Skeletal muscle satellite cell (primary cell): ENCODE results near the gene EME1.
A peak's percentile ranks its signal among the peaks of the same experiment; 100 is the strongest.

Source experiments
- H3K27me3 ChIP-seq: 2 replicates; pipeline ENCODE4 v1.7.0; 2013; ENCODE audit warnings: low read length; ENCODE audit not compliant: control insufficient read depth, insufficient read depth
- H3K36me3 ChIP-seq: 2 replicates; pipeline ENCODE4 v1.7.0; 2013; ENCODE audit warnings: mild to moderate bottlenecking, control low read depth, low read length; ENCODE audit not compliant: insufficient read depth
- H3K4me1 ChIP-seq: 2 replicates; pipeline ENCODE4 v1.7.0; 2013; ENCODE audit warnings: low read length; ENCODE audit not compliant: control insufficient read depth, insufficient read depth
- H3K4me2 ChIP-seq: 2 replicates; pipeline ENCODE4 v1.7.0; 2013; ENCODE audit warnings: mild to moderate bottlenecking, low read length
- H3K4me3 ChIP-seq: 2 replicates; pipeline ENCODE4 v1.7.0; 2013; ENCODE audit warnings: low read length
- H3K9ac ChIP-seq: 2 replicates; pipeline ENCODE4 v1.7.0; 2013; ENCODE audit warnings: mild to moderate bottlenecking, low read depth, low read length, moderate library complexity
- H3K9me3 ChIP-seq: replicated peaks from 2 replicates; pipeline ENCODE4 v1.7.0; 2013; ENCODE audit warnings: mild to moderate bottlenecking, control low read depth, low read length

The EME1 gene

DNA sequence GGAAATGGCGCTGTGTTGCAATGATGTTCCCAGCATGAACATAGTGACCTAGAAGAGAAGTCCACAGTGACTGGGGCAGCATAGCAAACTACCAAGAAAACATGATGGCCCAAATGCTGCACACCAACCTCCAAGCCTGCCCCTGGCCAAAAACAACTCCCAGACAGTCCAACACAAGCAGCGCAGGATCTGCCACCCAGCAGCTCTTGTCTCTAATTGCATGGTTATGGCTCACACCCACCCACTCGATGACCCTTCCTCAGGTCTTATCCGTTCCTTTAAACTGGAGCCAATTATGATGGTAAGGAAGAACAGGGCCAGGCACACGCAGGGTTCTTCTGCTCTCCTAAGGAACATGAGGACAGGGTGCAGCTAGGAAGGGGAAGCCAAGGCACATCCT, 3.0 kb upstream of the EME1 start:
- H3K27me3 ChIP-seq: no peaks in the 10 kb centered on the region
- H3K36me3 ChIP-seq: peaks cover 51% of the 10 kb centered on the region
- peaks cover 13% of the 10 kb centered on the region for H3K4me1 ChIP-seq
- H3K9ac ChIP-seq: no peak overlapping the region
- no peaks in the 10 kb centered on the region for H3K9me3 ChIP-seq
- H3K4me3 ChIP-seq: no peak overlapping the region
- no peak overlapping the region for H3K4me2 ChIP-seq

DNA sequence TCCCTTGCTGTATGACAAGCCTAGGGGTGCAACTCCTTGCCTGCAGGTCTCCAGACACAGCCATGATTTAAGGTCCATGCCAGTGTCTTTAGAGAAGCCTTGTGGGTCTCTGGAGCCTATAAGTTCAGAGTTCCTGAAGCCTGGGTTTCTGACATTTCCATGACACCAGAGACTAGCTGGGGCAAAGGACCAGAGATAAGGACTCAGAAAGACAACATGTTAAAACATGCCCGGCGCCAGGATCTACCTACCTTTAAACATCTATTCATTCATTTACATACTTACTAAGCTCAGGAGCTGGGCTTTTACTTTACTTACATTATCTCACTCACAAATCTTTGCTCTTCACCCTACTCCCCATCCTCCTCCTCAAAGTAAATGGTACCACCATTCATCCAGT, 1.5 kb upstream of the EME1 start:
- H3K36me3 ChIP-seq: peaks cover 40% of the 10 kb centered on the region
- no peaks in the 10 kb centered on the region for H3K9me3 ChIP-seq
- peak overlapping the region; percentile 90 for H3K4me2 ChIP-seq
- H3K4me1 ChIP-seq: peaks cover 13% of the 10 kb centered on the region
- no peaks in the 10 kb centered on the region for H3K27me3 ChIP-seq
- no peak overlapping the region for H3K9ac ChIP-seq
- H3K4me3 ChIP-seq: peak overlapping the region; percentile 97

DNA sequence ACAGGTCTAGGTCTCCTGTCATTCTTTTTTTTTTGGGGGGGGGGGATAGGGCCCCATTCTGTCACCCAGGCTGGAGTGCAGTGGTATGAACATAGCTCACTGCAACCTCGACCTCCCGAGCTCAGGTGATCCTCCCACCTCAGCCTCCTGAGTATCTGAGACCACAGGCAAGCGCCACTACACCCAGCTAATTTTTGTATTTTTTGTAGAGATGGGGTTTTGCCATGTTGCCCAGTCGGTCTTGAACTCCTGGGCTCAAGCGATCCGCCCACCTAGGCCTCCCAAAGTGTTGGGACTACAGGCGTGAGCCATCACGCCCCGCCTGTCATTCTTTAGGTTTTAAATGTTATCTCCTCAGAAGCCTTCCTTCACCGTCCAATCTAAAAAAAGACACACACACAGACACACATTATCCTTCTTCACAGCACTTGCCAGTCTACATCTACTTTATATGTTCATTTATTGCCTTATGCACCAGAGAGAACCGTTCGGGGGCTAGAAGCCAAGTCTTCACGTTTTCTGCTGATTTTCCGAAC, 739 bp upstream of the EME1 start:
- H3K36me3 ChIP-seq: peaks cover 32% of the 10 kb centered on the region
- no peaks in the 10 kb centered on the region for H3K27me3 ChIP-seq
- H3K4me1 ChIP-seq: peaks cover 13% of the 10 kb centered on the region
- peak overlapping the region; percentile 95 for H3K9ac ChIP-seq
- no peaks in the 10 kb centered on the region for H3K9me3 ChIP-seq
- peak overlapping the region; percentile 90 for H3K4me2 ChIP-seq
- H3K4me3 ChIP-seq: peak overlapping the region; percentile 97

DNA sequence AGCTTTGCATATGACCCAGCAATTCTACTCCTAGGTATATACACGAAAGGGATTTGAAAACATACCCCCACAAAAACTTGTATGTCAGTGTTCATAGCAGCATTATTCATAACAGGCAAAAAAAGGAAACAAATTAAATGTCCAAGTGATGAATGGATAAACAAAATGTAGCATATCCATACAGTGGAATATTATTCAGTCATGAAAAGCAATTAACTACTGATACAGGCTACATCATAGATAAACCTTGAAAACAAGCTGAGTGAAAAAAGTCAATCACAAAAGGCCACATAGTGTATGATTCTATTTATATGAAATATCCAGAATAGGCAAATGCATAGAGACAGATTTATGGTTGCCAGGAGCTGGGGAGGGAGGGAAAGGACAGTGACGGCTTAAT, 676 bp downstream of the EME1 start:
- Histone ChIP-seq H3K4me1 (peaks cover 13% of the 10 kb centered on the region), H3K4me3 (peak overlapping the region; percentile 97), H3K36me3 (peaks cover 18% of the 10 kb centered on the region), H3K9ac (peak overlapping the region; percentile 95), H3K9me3 (no peaks in the 10 kb centered on the region), H3K4me2 (peak overlapping the region; percentile 90), H3K27me3 (no peaks in the 10 kb centered on the region)

DNA sequence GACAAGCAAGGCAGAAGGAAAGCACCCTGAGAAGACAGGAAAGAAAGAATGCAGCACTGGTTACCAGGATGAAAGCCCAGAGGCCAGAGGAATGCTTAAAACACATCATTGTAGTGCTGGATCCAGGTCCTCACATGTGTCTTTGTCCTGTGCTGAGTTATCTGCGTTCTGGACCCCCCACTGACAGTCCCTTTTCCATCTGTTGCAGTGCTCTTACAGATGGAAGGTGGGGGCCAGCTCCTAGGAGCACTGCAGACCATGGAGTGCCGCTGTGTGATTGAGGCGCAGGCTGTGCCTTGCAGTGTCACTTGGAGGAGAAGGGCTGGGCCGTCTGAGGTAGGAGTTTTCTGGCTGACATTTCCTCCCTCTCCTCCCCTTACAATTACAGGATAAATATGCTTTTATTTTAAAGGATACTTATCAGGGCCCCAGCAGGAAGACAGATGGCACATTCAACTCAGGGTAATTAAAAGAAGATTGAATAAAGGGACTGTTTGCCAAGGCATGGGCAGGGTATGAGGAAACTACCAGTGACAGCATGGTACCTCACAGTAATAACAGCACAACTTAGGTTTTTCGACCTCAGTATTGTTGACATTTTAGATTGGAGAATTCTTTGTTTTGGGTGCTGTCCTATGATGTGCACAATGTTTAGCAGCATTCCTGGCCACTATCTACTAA, 3.0 kb downstream of the EME1 start:
- Histone ChIP-seq H3K36me3 (peaks cover 7% of the 10 kb centered on the region), H3K9me3 (no peaks in the 10 kb centered on the region), H3K4me2 (no peak overlapping the region), H3K4me1 (peaks cover 13% of the 10 kb centered on the region), H3K4me3 (no peak overlapping the region), H3K27me3 (no peaks in the 10 kb centered on the region), H3K9ac (no peak overlapping the region)

DNA sequence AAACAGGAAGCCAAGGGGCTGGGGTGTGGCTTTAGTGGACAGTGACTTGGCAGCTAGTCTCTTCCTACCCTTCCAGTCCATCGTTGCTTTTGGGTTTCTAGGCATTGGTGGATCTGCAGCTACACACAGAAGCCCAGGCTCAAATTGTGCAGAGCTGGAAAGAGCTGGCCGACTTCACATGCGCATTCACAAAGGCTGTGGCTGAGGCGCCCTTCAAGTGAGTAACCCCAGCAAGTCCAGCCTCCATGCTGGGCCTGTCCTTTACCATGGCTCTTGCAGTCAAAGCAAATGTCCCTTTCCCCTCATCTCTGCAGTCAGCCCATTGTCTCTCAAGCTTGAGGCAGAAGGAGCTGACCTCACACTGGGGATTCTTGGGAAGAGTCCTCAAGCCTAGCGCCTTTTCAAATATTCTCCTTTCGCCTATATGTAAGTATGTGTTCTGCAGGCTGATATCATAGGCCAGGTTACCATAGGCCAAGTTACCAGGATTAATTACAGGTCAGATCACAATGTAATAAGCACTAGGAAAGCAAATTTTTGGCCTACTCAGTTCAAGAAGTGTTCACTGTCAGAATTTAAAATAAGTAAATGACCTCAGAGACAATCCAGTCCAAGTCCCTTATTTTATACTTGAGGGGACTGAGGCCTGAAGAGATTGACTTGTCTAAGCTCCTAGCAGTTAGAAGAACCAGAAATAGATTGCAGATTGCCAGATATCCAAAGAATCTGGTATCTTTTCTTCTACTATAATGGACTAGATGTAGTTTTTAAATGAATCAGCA, 6.5 kb downstream of the EME1 start:
- Histone ChIP-seq H3K4me3 (no peak overlapping the region), H3K9ac (no peak overlapping the region), H3K9me3 (no peaks in the 10 kb centered on the region), H3K36me3 (peaks cover 42% of the 10 kb centered on the region), H3K4me2 (no peak overlapping the region), H3K27me3 (no peaks in the 10 kb centered on the region), H3K4me1 (no peaks in the 10 kb centered on the region)

DNA sequence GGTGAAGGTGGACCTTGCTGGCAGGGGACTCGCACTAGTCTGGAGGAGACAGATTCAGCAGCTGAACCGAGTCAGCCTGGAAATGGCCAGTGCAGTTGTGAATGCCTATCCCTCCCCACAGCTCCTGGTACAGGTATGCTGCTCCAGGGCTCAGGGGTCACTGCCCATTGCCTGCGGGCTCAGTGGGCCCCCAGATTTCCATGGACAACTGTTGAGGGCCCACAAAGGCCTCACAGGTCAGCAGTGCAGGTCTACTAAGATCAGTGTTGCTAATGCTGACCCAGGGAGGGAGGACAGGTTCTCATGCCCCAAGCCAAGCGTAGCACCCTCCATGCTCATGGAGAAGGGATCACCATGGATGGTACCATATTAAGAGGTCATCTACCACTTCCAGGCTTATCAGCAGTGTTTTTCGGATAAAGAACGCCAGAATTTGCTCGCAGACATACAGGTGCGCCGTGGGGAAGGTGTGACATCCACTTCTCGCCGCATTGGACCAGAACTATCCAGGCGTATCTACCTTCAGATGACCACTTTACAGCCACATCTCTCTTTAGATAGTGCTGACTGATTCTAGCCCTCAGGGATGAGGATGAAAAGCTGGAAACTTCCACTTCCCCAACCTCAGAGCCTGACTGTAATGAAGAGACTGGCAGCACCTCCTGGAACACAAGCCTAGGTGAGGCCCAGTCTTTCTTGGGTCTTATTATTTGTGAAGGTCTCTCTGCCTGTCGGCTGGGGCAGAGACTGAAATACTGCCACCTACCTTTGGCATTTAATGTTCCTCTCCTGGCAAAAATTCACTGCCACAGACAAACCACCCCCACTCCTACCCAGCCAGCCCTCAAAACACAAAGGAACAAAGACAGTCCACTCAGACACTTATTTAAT, 7.6 kb downstream of the EME1 start:
- Histone ChIP-seq H3K36me3 (peaks cover 52% of the 10 kb centered on the region), H3K27me3 (no peaks in the 10 kb centered on the region), H3K9me3 (no peaks in the 10 kb centered on the region), H3K9ac (no peak overlapping the region), H3K4me3 (no peak overlapping the region), H3K4me2 (no peak overlapping the region), H3K4me1 (no peaks in the 10 kb centered on the region)

DNA sequence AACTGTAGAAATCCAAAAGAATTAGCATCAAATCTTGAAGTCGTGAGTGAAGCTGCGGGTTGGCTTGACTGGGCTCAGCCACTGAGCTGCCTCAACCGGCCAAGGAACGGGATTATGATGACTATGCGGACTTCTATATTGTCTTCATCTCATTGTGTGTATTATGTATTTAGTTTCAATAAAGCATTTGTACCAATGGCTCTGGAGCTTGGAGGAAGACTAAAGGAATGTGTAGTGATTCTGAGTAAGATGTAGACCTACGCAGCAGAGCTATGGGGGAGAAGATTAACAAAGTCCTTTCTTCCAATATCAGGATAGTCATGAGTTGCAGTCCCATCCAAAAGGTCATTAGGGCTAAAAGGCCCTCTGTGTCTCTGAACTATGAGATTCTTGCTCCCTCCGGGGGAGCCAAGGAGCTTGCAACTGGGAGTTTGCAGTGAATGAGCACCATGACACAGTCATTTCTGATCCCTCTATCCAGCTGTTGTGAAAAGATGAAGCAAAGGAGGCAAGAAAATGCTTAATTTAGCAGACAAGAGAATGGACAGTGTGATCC, 8.3 kb downstream of the EME1 start:
- Histone ChIP-seq H3K9ac (no peak overlapping the region), H3K4me1 (no peaks in the 10 kb centered on the region), H3K9me3 (no peaks in the 10 kb centered on the region), H3K4me2 (no peak overlapping the region), H3K36me3 (peaks cover 59% of the 10 kb centered on the region), H3K27me3 (no peaks in the 10 kb centered on the region), H3K4me3 (no peak overlapping the region)

DNA sequence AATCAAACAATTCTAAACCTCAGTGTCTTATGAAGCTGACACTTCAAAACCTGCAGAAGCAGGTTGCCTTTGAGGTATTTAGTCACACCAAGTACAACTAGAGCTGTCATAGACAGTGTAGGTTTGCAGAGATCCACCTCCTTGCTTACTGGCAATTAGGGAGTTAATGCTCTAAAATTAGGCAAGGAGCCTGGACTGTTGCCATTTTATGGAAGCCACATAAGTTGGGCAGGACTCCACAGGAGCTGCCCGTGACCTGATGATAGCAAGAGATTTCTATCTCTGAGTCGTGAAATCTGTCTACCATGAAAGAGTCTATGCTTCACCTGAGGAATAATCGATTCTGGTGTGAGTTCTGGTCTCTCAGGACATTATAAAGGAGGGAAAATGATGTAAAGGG, 8.9 kb downstream of the EME1 start:
- H3K36me3 ChIP-seq: peaks cover 65% of the 10 kb centered on the region

DNA sequence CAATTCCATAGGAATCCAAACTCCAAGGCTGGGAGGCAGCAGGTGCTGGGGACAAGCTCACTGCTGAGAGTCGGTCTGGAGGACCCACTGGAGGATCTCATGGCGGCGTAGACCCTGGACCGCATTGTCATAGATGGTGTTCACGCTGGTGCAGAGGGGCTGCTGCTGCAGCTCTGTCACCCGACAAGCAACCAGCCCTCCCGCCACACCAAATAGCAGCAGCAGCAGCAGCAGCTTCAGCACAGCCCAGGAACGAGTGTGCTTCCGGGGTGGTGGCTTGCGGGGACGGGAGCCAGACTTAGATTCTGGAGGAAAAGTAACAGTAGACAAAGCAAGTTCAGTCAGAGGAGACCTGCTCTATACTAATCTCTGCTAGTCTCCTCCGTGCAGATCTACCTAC, 9.9 kb downstream of the EME1 start:
- Histone ChIP-seq H3K9me3 (no peaks in the 10 kb centered on the region), H3K4me1 (no peaks in the 10 kb centered on the region), H3K9ac (no peak overlapping the region), H3K4me3 (no peak overlapping the region), H3K27me3 (no peaks in the 10 kb centered on the region), H3K36me3 (peaks cover 75% of the 10 kb centered on the region), H3K4me2 (no peak overlapping the region)

More for the DNA sequence above, 8.9 kb downstream of the EME1 start:
- Histone ChIP-seq H3K4me3 (no peak overlapping the region), H3K9me3 (no peaks in the 10 kb centered on the region), H3K9ac (no peak overlapping the region), H3K4me1 (no peaks in the 10 kb centered on the region), H3K4me2 (no peak overlapping the region), H3K27me3 (no peaks in the 10 kb centered on the region)

DNA sequence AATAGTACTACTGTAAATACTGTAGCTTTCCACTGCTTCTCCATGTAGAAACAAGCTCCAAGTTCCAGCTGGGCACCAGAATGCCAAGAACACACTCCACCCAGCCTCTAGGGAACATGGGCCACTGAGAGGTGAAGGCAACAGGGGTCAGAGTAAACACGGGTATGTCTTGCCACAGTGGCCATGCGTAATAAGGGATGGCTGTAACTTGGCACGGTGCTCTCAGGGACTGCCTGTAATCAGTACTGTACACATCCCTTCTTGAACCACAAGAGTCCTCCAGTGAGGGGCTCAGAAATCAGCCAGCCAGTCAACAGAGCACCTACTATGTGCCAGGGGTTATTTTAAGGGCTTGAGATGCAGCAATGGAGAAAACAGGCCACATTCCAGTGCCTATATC, 13.5 kb downstream of the EME1 start:
- no peak overlapping the region for H3K4me2 ChIP-seq
- H3K4me1 ChIP-seq: no peaks in the 10 kb centered on the region
- no peaks in the 10 kb centered on the region for H3K27me3 ChIP-seq
- no peak overlapping the region for H3K9ac ChIP-seq
- no peaks in the 10 kb centered on the region for H3K9me3 ChIP-seq
- no peak overlapping the region for H3K4me3 ChIP-seq
- peaks cover 99% of the 10 kb centered on the region for H3K36me3 ChIP-seq
